ENCODE results near the gene ERN2. TPM values are rescaled to one million over a fixed set of nuclear protein-coding genes. Genes with fewer than 3 reads are reported as not detected.

ERN2 gene
- total and polyA plus RNA-seq, 9 of the 15 experiments (the other 6 are each of a cell fraction or from before 2014, with no cell fraction given) = 0.07 to 1.5 (median 0.51) TPM; not detected in 3

DNA sequence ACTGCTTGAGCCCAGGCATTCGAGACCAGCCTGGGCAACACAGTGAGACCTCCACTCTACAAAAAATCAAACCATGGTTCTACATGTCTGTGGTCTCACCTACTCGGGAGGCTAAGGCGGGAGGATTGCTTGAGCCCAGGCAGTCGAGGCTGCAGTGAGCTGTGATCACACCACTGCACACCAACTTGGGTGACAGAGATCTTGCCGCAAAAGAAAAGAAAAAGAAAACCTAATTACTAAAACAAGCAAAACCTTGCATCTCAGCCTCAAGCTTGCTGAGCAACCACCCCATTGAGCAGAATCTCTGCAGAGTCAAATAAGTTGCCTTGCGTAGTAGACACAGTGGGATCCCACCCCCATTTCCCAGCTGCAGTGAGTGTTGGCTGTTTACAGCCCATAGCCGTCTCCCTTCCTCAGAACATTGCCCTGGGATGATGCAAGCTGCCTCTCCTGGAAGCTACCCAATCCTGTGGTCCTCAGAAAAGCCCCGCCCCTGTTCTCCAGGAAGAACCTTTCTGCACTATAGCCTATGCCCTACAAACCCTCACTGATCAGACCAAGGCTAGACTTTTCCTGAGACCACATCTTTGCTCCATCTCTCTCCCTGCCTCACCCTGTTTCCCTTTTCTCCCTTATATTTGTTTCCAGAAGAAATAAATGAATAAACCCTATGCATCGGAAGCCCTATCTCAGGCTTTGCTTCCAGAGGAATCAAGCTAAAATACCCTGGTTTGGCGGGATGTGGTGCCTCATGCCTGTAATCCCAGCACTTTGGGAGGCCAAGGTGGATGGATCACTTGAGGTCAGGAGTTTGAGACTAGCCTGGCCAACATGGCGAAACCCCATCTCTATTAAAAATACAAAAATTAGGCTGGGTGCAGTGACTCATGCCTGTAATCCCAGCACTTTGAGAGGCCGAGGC lies 16.7 kb upstream of the ERN2 start:
- Histone ChIP-seq H3K9ac (ENCODE audit: insufficient read depth in 1 of 2, low read depth in 2 of 2, low read length in 2 of 2) (peak overlapping the region; percentile 11 to 12; a peak in 2 of 4 replicates), H3K27me3 (ENCODE audit: control insufficient read depth in 2 of 2, insufficient read depth in 2 of 2, low read length in 2 of 2) (no peaks in the 10 kb centered on the region), H3K4me1 (replicated peaks in 1 of 2; ENCODE audit: control insufficient read depth in 2 of 2, insufficient read depth in 2 of 2, low read length in 2 of 2) (peaks cover 7 to 11% of the 10 kb centered on the region in 2 experiments; a peak in 4 of 5 replicates), H3K27ac (ENCODE audit: extremely low read depth, low read depth, low read length) (no peak overlapping the region; the same call in 2 of the 3 replicates), H3K9me1 (ENCODE audit: control insufficient read depth, insufficient read depth, low read length) (no peaks in the 10 kb centered on the region), H3K4me3 (no peak overlapping the region), H2AFZ (ENCODE audit: low read depth, low read length) (peak overlapping the region; percentile 71), H3K79me2 (ENCODE audit: control insufficient read depth, insufficient read depth, low read length) (no peaks in the 10 kb centered on the region), H3K36me3 (ENCODE audit: control insufficient read depth, insufficient read depth, low read length) (no peaks in the 10 kb centered on the region), H4K20me1 (replicated peaks; ENCODE audit: control insufficient read depth, insufficient read depth, low read length) (no peaks in the 10 kb centered on the region), H3K9me3 (replicated peaks; ENCODE audit: control insufficient read depth, insufficient read depth, low read depth, low read length) (no peaks in the 10 kb centered on the region), H3K4me2 (ENCODE audit: insufficient read depth, low read length) (peak overlapping the region; percentile 28)
- intact Hi-C loops (cut with micrococcal nuclease) (loop anchor here (2.0 to 10.0 kb wide), 5 partner anchors 51 to 775 kb away; partner anchors contain the start of genes CACNG3, EARS2, PLK1 and UBFD1), in situ Hi-C loops (cut with MboI) (loop anchor here (10.0 kb wide), 3 partner anchors 305 to 775 kb away; partner anchors contain the start of gene CACNG3)
- ATAC-seq (peak; percentile 96), FAIRE-seq (peak; percentile 86), DNase-seq (ENCODE audit: extremely low read depth in 1 of 4, low spot score in 3 of 4) (peak; percentile 34 to 79 (median 60))
- CTCF ChIA-PET (ENCODE audit: low intra/inter-chr PET ratio) = no interaction called here
- WGBS (ENCODE audit: insufficient coverage, low coverage, missing lambda C conversion rate) = 44% methylated on average over 12 of the region's 12 CpGs
- BruUV-seq (replicated peaks) = TSS peak; percentile 82
- POLR2A ChIA-PET = interaction anchor here (0.8 to 1.4 kb wide), 2 partner anchors 50 to 149 kb away, joined by 3 to 4 read pairs; no protein-coding TSS in a partner anchor
- no peak for TF ChIP-seq CBFA2T3 (IDR thresholded peaks at IDR 0.05)
- no peak for TF ChIP-seq ZNF436 (CRISPR knock-in tag; IDR thresholded peaks at IDR 0.05)
- TF ChIP-seq ZNF561 (CRISPR knock-in tag; conservative IDR thresholded peaks at IDR 0.05) = no peak
- TF ChIP-seq NFIC (IDR thresholded peaks at IDR 0.05) = peak; percentile 45; the same call in 1 of the 2 replicates
- TF ChIP-seq HBP1 (CRISPR knock-in tag; IDR thresholded peaks at IDR 0.05) = no peak
- TF ChIP-seq, protein P1, sequence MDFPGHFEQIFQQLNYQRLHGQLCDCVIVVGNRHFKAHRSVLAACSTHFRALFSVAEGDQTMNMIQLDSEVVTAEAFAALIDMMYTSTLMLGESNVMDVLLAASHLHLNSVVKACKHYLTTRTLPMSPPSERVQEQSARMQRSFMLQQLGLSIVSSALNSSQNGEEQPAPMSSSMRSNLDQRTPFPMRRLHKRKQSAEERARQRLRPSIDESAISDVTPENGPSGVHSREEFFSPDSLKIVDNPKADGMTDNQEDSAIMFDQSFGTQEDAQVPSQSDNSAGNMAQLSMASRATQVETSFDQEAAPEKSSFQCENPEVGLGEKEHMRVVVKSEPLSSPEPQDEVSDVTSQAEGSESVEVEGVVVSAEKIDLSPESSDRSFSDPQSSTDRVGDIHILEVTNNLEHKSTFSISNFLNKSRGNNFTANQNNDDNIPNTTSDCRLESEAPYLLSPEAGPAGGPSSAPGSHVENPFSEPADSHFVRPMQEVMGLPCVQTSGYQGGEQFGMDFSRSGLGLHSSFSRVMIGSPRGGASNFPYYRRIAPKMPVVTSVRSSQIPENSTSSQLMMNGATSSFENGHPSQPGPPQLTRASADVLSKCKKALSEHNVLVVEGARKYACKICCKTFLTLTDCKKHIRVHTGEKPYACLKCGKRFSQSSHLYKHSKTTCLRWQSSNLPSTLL (IDR thresholded peaks at IDR 0.05) = no peak
